Posterior vena cava (tissue), 2 donors: ENCODE results near the gene NATD1. TPM values are rescaled to one million over a fixed set of nuclear protein-coding genes. Genes with fewer than 3 reads are reported as not detected.
"Not testable (repeated sequence)": the region's sequence is repeated elsewhere in the genome, so short reads cannot be mapped to it uniquely, and the experiment has no call there.

Source experiments
- DNase-seq: peaks from one replicate; pipeline ENCODE4 v3.0.0-alpha.2; 2020; ENCODE audit warnings: low spot score
- intact Hi-C, 2 donors: fragments of 100-400 bp; cut with DNase I; formaldehyde crosslinking; loops; one replicate each; pipeline versions ENCODE4 v1.14.1 to v1.14.2; 2022 to 2023
- total RNA-seq, 2 donors: library from RNA; stranded (reverse); fragmentation: NEBNext Ultra II Directional; extraction: Animal tissue kit (Norgen Biotek cat#: 25700); gene quantifications; one replicate each; pipeline ENCODE4 v1.2.1, GENCODE V29; 2021
- donor health status: DM: yes; HTN: yes; CAD: no.
- donor health status: DM: yes; HTN: yes; CAD: no.

NATD1 gene
- total RNA-seq, 2 donors from 2014 or later, result 7.8 to 8.8 TPM

DNA sequence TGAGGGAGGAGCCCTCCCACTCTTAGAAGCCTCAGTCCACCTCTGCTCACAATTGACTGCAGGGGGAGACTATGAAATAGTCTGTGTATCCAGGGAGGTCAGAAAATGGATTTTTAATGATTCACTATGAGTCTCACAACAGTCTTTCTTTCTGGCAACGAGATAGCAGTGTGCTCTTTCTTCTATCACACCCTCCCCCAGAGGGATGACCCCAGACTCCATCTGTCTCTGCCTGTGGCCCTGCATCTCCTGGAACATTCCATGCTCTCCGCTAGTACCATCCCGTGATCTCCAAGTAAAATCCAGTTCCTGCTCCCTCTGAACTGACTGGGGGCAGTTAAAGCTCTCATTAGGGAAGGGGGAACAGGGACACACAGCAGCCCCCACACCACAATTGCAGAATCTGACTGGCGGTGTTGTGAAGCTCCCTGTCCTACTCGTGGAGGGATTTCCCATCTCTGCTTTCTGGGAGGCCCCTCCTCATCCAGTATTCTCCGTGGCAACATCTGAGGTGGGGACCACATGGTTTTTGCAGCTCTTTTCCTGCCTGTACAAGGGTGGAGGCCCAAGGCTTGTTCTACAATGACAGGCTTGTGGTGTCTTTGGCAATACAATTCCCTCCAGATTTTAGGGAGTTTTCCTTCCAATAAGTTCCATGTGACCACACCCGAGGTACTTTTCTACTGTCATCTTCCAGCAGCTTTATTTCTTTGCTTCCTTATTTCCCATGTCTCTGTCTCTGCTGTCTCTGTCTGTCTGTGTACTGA lies 19.4 kb downstream of the NATD1 start:
- no peak for DNase-seq
- intact Hi-C loops, result no loop called here

DNA sequence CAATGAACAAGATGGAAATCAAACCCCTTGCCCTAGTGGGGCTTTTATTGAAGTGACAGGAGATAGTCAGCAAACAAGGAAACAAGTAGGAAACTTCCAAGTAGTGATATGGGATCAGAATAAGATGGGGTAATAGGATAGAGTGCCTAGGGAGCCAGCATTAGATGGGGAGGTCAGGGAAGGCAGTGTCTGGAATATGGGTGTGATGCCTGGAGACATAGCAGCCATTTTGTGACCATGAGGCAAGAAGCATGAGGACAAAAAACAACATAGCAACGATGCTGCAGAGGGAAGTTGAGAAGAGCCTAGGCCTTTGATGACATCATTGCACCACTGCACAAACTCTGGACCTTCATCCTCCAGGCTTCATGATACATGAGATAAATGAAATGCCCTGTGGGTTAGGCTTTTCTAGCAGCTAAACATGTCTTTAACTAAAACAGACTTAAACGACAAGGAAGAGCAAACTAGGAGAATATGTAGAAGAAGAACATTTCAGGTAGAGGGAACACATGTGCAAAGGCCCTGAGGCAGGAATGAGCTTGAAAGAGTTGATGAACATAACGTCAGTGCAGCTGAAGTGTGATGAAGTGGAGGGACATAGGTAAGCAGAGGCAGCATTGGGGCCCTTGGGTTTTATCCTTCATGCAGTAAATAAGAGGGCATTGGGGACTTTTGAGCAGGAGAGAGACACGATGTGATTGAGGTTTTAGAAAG lies 21.0 kb downstream of the NATD1 start:
- intact Hi-C loops, result no loop called here
- DNase-seq, result no peak

DNA sequence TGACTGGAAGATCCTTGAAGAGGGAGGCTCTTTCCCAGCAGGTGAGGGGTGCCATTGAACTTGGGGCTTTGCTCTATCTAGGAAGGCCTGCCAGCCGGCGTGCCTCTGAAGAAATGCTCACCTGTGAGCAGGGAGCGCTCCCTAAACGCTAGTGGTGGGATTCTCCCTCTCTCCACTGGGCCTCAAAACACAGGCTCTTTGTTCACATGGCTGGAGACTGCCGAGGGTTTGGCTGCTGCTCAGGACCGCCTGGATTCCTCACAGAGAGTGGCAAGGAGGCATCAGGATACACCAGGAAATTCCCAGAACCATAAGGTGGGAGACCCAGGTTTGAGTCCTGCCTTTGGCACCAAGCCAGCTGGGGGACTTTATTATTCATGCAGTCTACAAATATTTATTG lies 21.7 kb downstream of the NATD1 start:
- no peak for DNase-seq
- intact Hi-C loops, result no loop called here

DNA sequence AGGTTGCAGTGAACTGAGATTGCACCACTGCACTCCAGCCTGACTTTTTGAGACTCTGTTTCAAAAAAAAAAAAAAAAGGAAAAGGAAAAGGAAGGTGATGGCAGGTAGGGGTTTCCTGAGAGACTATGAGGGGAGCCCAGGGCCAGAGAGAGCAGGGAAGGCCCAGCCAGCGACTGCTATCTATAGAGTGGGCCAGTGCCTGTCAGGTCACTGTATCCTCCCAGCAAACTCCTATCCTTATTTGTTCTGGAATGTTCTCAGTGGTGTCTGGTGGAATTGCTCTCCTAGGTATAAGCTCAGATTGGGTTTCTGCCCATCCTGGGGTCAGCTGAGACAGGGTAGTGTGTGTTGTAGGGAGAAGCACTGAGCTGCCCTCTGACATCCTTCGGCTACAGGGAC lies 24.4 kb downstream of the NATD1 start:
- no peak for DNase-seq
- intact Hi-C loops, result no loop called here

DNA sequence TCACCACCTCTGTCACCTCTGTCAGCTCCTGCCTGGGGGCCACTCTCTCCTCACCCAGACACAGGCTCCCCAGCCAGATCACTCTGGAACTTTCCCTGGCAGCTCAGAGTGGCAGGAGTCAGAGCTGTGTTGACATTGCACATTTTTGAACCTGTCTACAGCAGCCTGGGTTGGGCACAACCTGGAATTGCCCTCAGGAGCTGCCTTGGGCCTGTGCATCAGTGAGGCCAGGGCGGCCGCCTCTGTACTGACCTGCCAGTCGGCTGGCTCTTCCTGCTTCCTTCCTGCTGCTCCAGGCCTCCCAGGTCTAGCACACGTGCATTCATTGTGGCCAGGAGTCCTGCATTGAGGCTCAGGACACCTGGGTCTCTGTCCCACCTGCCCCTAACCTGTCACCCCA lies 25.1 kb downstream of the NATD1 start:
- DNase-seq, result no peak
- intact Hi-C loops, result no loop called here

DNA sequence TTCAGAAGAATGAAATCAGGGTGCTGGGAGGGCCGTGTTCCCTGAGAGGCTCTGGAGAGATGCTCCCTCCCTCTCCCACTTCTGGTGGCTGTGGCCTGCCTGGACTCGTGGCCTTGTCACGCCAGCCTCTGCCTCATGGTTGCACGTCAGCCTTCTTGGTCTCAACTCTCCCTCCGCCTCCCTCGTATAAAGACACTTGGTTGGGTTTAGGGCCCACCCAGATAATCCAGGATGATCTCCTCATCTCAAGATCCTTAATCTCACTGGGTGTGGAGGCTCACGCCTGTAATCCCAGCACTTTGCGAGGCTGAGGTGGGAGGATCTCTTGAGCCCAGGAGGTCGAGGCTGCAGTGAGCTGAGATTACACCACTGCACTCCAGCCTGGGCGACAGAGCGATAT lies 25.9 kb downstream of the NATD1 start:
- DNase-seq, intact Hi-C loops: not testable (repeated sequence)

DNA sequence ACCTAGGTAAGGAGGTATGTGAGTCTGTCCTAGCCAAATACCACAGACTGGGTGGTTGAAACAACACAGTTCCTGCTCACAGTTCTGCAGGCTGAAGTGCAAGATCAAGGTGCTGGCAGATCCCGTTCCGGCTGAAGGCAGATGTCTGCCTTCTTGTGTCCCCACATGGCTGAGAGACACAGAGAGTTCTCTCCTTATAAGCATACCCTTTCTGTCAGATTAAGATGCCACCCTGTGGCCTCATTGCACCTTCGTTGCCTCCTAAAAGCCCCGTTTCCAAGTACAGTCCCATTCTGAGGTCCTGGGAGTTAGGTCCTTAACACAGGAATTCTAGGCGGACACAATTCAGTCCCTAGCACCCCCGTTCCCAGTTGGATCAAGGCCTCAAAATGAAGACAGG lies 30.1 kb downstream of the NATD1 start:
- intact Hi-C loops, result no loop called here
- DNase-seq, result no peak

DNA sequence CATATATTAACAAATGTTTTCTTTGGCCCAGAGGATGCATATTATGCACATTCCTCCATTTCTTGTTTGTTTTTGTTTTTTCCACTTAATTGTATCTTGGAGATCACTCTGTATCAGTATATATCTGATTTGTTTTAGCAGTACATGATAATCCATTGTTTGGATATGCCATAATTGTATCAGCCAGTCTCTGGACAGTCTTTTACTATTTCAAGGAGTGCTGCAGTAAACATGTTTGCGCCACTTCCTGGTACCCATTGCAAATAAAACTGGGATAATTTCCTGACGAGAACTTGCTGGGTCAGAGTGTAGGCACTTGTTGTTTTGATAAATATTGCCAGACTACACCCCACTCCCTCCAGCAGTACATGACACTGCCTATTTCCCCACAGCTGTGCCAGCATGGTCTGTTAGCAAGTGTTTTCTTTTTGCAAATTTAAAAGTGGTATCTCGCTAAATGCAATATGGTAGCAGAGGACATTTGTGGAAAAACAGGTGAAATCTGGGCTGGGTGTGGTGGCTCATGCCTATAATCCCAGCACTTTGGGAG lies 34.3 kb downstream of the NATD1 start:
- intact Hi-C loops, result no loop called here
- no peak for DNase-seq

DNA sequence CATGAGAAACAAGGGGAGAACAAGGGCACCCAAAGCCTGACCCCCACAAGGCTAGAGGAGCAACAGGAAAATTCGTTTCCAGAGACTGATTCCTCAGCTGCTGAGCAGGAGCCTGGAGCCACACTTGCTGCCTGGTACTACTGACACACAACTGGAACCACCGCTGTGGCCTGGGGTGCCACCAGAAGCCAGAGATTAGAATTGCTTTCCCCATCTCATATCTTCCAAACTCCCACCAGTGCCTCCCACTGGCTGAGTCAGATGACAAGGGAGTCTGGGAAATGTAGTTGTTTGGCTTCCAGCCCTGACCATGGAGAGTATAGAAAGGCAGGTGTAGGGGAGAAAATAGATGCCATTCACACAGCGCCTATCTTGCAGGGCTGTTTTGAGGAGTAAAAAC lies 35.1 kb downstream of the NATD1 start:
- intact Hi-C loops, result no loop called here
- no peak for DNase-seq

DNA sequence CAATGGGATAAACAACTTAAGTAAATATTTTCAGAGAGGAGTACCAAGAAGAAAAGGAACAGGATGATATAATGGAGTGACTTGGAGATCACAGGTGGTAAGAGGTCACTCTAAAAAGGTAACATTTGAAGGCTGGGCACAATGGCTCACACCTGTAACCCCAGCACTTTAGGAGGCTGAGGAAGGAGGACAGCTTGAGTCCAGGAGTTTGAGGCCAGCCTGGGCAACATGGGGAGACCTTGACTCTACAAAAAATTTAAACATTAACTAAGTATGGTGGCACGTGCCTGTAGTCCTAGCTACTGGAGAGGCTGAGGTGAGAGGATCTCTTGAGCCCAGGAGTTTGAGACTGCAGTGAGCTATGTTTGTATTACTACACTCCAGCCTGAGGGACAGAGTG lies 35.9 kb downstream of the NATD1 start:
- DNase-seq, result no peak
- intact Hi-C loops, result no loop called here

DNA sequence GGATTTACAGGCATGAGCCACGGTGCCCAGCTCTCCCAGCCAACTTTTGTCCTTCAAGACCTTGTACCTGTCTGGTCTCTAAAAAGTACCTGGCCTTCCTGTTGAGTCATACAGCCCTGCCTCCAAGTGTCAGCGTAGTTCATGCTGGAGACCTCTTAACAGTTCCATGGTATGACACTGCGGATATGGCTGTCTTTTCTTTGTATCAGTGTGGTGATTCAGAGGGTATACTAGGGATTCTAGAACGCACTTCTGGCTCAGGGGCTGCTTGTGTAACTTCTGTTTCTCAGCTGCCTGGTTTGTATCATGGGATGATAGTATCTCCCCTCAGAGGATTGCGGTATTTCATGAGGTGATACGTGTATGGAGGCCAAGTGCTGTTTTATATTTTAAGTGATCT lies 37.3 kb downstream of the NATD1 start:
- intact Hi-C loops, result no loop called here

DNA sequence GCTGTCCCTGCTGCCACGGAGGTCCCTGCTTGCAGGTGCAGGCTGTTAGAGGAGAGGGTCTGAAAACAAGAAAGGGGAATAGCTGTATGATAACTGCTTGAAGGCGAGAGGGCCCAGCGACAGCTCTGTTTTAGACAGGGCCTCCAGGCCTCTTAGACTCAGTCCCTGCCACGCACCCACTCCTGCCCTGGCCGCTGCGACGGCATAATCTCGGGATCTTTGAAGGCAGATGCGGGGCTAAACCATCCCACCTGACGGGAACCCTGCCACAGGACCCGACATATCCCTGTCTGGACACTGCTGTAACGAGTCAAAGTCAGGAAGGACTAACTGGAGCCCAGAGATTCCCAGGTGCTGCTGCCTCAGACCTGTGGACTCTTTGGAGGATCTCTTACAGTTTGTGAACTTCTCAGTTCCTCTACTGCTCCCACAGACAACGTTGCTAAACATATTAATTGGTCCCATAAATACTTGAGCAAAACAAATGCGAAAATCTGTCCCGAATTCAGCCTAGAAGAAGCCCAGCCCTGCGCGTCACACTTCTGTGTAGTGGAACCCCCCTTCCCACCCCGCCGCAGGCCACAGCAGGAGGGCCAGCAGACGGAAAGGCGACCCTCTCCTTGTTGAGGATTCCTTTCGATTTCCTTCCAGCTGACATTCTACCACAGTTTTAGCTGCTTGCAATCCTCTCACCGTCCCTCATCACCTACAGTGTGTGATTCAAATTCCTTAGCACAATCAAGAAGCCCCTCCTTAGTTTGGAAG lies 38.3 kb downstream of the NATD1 start:
- no peak for DNase-seq
- intact Hi-C loops, result loop anchor here in 1 of 2 donors (5.0 kb wide), 1 partner anchor 88 kb away; the partner anchor contains the start of gene DHRS7B

More for the DNA sequence above, 37.3 kb downstream of the NATD1 start:
- no peak for DNase-seq

DNA sequence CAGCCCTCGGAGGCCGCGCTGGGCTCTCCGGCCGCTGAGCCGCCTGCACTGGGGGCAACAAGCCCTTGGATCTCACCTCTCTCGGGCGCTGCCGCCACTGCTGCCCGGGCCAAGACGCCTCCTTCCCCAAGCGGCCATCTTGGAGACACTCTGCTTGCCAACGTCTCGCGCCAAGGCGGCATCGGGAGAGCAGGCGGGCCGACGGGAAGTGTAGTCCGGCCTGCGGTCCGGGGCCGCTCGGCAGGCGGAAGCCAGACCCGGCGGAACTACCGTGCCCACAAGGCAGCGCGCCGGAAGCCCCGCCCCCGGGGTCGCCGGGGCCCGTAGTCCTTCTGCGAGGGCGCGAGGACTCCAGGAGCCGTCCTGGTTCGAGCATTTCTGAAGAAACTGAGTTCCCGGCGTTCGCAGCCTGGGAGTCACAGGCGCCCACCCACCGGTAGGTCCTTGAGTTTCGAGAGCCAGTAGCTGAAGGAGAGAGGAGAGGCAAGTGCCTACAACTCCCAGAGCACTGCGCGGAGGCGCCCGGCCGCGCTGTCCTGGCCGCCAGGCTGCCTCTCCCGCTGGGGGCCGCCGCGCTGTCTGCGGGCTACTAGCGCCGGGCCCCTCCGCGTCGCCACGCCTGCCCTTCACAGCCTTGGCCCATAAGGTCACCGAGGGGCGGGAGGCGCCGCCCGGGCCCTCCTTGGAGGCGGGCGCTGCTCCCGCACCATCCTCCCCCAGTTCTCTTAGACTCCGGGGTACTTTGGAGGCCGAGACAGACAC lies 39.0 kb downstream of the NATD1 start, which contains the start of gene TMEM11:
Gene TMEM11, minus strand, starts transcription at position 147 of the 762 bp plus-strand sequence. Its CDS starts 9 bp downstream, at position 138.
- DNase-seq, result peak; percentile 99
- intact Hi-C loops, result loop anchor here in 1 of 2 donors (5.0 kb wide), 1 partner anchor 87 kb away; the partner anchor contains the start of gene DHRS7B

DNA sequence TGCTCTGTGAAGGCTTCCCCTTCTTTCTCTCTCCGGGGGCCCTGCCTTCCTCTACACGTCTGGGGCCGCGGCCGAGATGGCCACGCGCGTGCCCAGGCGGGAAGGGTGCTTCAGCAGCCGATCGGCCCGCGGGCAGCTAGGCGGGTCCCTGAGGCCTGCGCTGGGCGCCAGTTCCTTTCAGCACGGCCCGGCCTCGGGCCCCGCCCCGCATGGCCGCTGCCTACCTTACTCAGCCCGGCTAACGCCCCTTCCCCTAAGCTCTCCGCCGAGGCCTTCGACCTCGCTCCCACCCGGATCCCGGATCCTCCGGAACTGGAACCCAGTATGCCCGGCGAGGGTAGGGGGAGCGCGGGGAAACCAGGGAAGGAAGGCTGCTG lies 39.6 kb downstream of the NATD1 start:
- peak; percentile 89 for DNase-seq
- intact Hi-C loops, result loop anchor here in 1 of 2 donors (5.0 kb wide), 1 partner anchor 86 kb away; the partner anchor contains the start of gene DHRS7B

DNA sequence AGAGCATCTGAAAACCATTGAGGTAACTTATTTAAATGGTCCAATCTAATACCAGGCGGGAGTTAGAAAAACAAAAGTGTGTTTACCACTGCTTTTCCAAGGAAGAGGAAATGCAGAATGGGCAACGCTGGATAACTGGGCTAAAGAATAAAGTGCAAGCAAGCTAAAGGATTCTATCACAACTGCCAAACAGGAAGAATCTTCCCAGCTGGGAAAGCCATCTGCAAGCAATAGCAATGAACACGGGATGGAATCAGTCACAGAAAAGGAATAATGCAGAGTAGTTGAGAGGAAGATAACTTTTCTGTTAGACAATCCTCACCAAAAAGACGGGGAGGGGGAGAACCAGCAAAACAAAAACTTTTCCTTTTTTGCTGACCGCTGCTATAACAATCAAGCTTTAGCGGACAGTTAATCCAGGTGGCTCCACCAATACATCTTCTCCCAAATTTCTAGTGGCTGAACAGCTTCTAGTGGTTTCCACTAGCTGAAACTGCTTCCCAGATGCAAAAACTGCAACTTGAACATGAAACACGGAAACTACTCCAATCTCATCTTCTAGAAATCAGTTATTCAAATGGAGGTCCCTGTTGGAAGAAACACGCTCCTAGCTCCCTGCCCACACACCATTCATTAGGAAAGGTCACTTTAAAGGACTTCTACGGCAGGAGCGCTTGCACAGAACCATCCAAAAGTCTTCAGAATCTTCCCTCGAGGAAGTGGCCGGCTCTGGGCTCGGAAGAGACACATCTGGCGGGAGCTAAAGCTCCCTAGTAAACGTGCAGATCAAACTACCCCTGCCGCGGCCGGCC lies 40.2 kb downstream of the NATD1 start:
- DNase-seq, result no peak
- intact Hi-C loops, result loop anchor here in 1 of 2 donors (5.0 kb wide), 1 partner anchor 86 kb away; the partner anchor contains the start of gene DHRS7B

DNA sequence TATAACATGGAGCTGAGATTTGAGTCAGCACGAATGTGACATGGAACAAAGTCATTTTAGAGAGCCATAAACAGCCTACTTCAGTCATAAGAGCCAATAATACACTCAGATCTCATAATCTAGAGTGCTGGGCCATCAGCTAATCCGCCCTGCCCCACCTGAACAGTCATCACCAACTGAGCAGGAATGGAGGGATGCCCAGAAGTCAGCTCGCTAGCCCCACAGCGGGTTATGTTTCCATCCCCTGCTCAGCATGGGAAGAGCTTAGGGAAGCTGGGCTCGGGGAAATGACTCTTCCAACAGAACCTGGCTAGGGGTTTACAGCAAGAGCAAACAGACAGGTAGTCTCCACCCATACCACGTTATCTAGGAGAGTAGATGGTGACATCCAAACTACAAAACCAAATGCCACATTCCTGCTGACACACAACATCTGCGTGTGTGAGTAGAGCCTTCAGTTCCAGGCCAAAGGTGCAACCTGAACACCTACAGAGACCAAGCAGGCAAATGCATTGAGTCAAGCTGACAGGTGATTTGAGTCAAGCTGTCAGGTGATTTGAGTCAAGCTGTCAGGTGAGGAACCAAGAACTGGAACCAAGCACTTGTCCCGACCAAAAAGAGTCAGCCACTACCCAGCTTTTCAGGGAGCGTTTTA lies 41.3 kb downstream of the NATD1 start:
- DNase-seq, result no peak
- intact Hi-C loops, result loop anchor here (1.0 to 5.0 kb wide), 2 partner anchors 40 to 85 kb away; partner anchors contain the start of gene DHRS7B (in 1 of the 2)

DNA sequence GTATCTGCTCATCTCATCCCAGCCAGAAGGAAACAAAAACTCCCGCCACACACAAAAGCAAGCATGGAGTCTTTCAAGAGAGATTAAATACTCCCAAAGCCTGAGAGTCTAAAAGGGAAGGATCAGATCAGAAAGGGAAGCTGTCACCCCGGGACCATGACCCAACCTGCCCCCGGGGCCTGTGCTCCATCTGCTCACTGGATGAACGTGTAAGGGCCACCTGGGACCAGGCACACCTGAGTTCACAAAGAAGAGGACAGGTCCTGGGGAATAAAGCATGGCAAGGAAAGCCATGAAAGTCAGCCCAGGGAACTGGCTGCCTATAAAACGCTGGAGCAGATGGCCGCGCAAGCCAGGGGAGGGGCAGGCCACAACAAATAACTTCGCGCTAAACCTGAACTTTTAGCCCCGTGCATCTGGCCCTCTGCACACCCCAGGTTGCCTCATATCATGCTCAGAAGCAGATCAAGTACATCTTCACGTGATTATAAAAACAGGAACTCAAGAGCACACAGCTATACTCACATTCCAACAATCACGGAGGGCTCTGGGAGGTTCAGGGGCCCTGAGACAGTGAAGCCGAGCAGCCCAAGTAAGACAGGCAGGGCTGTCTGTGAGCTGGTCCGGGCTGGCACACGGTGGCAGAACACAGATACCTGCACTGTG lies 42.7 kb downstream of the NATD1 start:
- intact Hi-C loops, result loop anchor here (1.0 to 5.0 kb wide), 2 partner anchors 38 to 83 kb away; partner anchors contain the start of gene DHRS7B (in 1 of the 2)
- no peak for DNase-seq
